B cell (primary cell): ENCODE data around the gene KLHL41. TPM values are rescaled to one million over a fixed set of nuclear protein-coding genes. Genes with fewer than 3 reads are reported as not detected.

Experiments
- ATAC-seq: fragments of 200-7000 bp; cut with Tn5 transposase; one replicate; pipeline ENCODE4 v1.10.0; 2021; ENCODE audit warnings: low read depth, mild to moderate bottlenecking, moderate number of reproducible peaks, moderate library complexity
- CTCF ChIA-PET: fragments of 350-600 bp; sonication (Branson Sonifier 250); formaldehyde crosslinking; loops from one replicate; lab custom pipeline; 2021; ENCODE audit warnings: antibody characterized with exemption, inconsistent platforms; lab: Charles Lee
- POLR2A ChIA-PET: fragments of 350-600 bp; sonication (Branson Sonifier 250); formaldehyde crosslinking; loops from one replicate; lab custom pipeline; 2021; ENCODE audit warnings: antibody characterized with exemption; lab: Charles Lee
- DNase-seq: peaks from one replicate; pipeline ENCODE4 v3.0.0; 2013
- H2AFZ ChIP-seq: 2 replicates; pipeline ENCODE4 v1.6.1; 2012; ENCODE audit warnings: mild to moderate bottlenecking, low read depth, low read length; ENCODE audit not compliant: insufficient read depth, poor library complexity, severe bottlenecking
- H3K27ac ChIP-seq, 2 donors: 1 replicate in 1 of 2; 2 replicates in 1 of 2; pipeline ENCODE4 v1.5.1; 2012 to 2013; ENCODE audit warnings: low read length in 2 of 2, mild to moderate bottlenecking in 2 of 2, moderate library complexity in 1 of 2
- H3K27me3 ChIP-seq, 4 experiments: fragments of 200-600 bp in 1 of 4; sonication (generic) in 1 of 4; replicated peaks in 1 of 4; 1 replicate in 2 of 4; 2 replicates in 2 of 4; pipeline versions ENCODE4 v1.6.1 to v1.7.0; 2013 to 2016; ENCODE audit warnings: low read length in 3 of 4, mild to moderate bottlenecking in 2 of 4, mixed read lengths in 1 of 4, moderate library complexity in 1 of 4; ENCODE audit not compliant: insufficient read depth in 4 of 4, control insufficient read depth in 3 of 4; ENCODE audit errors: control extremely low read depth in 1 of 4
- H3K36me3 ChIP-seq, 2 experiments: replicated peaks in 1 of 2; 1 replicate in 1 of 2; 2 replicates in 1 of 2; pipeline versions ENCODE4 v1.6.1 to v1.7.1; 2013; ENCODE audit warnings: low read length in 1 of 2; ENCODE audit not compliant: insufficient read depth in 2 of 2, control insufficient read depth in 1 of 2; ENCODE audit errors: control extremely low read depth in 1 of 2, extremely low read depth in 1 of 2
- H3K4me1 ChIP-seq, 2 donors: fragments of 200-600 bp in 1 of 2; sonication (generic) in 1 of 2; 1 replicate in 1 of 2; 2 replicates in 1 of 2; pipeline versions ENCODE4 v1.5.1 to v1.6.1; 2013 to 2017; ENCODE audit warnings: low read length in 2 of 2; ENCODE audit not compliant: control insufficient read depth in 2 of 2, insufficient read depth in 2 of 2
- H3K4me2 ChIP-seq: replicated peaks from 2 replicates; pipeline ENCODE3; 2012; ENCODE audit warnings: mild to moderate bottlenecking, low read depth, low read length; ENCODE audit not compliant: poor library complexity, severe bottlenecking
- H3K4me3 ChIP-seq, 5 experiments: fragments of 200-600 bp in 1 of 5; sonication (generic) in 1 of 5; 1 replicate in 3 of 5; 2 replicates in 2 of 5; pipeline versions ENCODE4 v1.5.1 to v1.7.0; 2011 to 2016; ENCODE audit warnings: low read length in 4 of 5, mild to moderate bottlenecking in 4 of 5, low read depth in 2 of 5, control low read depth in 1 of 5, moderate library complexity in 1 of 5; ENCODE audit not compliant: insufficient read depth in 1 of 5; ENCODE audit errors: control extremely low read depth in 1 of 5, extremely low read depth in 1 of 5
- H3K79me2 ChIP-seq: fragments of 200-600 bp; sonication (generic); one replicate; pipeline ENCODE4 v1.6.0; 2016; ENCODE audit warnings: low read length; ENCODE audit not compliant: control insufficient read depth, insufficient read depth
- H3K9ac ChIP-seq: fragments of 200-600 bp; sonication (generic); 2 replicates; pipeline ENCODE4 v1.6.1; 2017; ENCODE audit warnings: mild to moderate bottlenecking, low read length, moderate library complexity
- H3K9me3 ChIP-seq, 3 donors: one replicate each; pipeline versions ENCODE4 v1.6.1 to v1.7.1; 2013; ENCODE audit warnings: low read length in 2 of 3; ENCODE audit not compliant: control insufficient read depth in 2 of 3, insufficient read depth in 1 of 3; ENCODE audit errors: control extremely low read depth in 1 of 3
- H4K20me1 ChIP-seq: 2 replicates; pipeline ENCODE4 v1.6.0; 2012; ENCODE audit warnings: mild to moderate bottlenecking, low read length; ENCODE audit not compliant: insufficient read depth, control insufficient read depth, poor library complexity, severe bottlenecking
- H3K27ac Mint-ChIP-seq: one replicate; pipeline ENCODE4 v1.8.0; 2021; ENCODE audit warnings: mixed read lengths
- H3K27me3 Mint-ChIP-seq: one replicate; pipeline ENCODE4 v1.8.0; 2021; ENCODE audit warnings: mixed read lengths
- H3K4me1 Mint-ChIP-seq: one replicate; pipeline ENCODE4 v1.8.0; 2021; ENCODE audit warnings: mixed read lengths
- H3K4me3 Mint-ChIP-seq: one replicate; pipeline ENCODE4 v1.8.0; 2021; ENCODE audit warnings: mixed read lengths
- H3K9me3 Mint-ChIP-seq: one replicate; pipeline ENCODE4 v1.8.0; 2022; ENCODE audit warnings: mixed read lengths; ENCODE audit not compliant: insufficient read depth
- EZH2 ChIP-seq: IDR thresholded peaks from 2 replicates; pipeline ENCODE4 v1.6.1; 2012; ENCODE audit warnings: borderline replicate concordance, low read depth, mild to moderate bottlenecking, moderate library complexity, low read length; ENCODE audit not compliant: insufficient read depth, poor library complexity, severe bottlenecking
- WGBS: methylation state at CpG from one replicate; pipeline ENCODE4 v1.1.5; 2013; ENCODE audit warnings: missing lambda C conversion rate; ENCODE audit not compliant: insufficient coverage; 5-methylcytosine and 5-hydroxymethylcytosine counted together
- intact Hi-C: fragments of 100-400 bp; cut with micrococcal nuclease; formaldehyde crosslinking; loops from one replicate; pipeline ENCODE4 v1.10.0; 2022
- polyA plus RNA-seq: library from polyadenylated mRNA; depleted of rRNA; stranded (reverse); fragments of >200 nt; gene quantifications from 2 replicates; pipeline ENCODE4 v1.2.3, GENCODE V29; 2012
- total RNA-seq, 2 donors: library from RNA; stranded (reverse); fragments of 120-200 nt in 1 of 2; gene quantifications; 1 replicate in 1 of 2; 2 replicates in 1 of 2; pipeline versions ENCODE4 v1.2.3 to v1.2.4, GENCODE V29; 2013 to 2022
- TF ChIP-seq, protein P1 (sequence below): fragments of 200-600 bp; IDR thresholded peaks from one replicate; pipeline ENCODE4 v1.8.0; 2022; ENCODE audit warnings: antibody characterized with exemption, mild to moderate bottlenecking

Gene KLHL41
- total and polyA plus RNA-seq, 2 donors (not counting 1 experiment from before 2014, with no cell fraction given): 0.03 to 0.27 TPM

DNA sequence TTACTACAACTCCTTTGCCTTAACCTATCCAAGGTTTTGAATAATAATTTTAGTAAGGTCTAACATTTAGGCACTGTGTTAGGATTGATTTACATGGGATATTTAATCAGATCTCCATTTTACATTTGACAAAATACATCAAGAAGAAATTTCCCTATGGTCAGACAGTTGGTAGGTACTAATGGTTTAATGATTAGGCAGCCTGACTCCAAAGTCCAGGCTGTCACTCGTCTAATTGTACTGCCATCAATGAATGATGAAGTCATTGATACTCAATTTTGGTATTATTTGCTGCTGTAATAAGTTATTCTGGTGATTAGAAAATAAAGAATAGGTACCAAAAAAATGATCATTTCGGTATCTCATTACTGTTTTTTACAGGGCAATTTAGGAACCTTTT, 16.1 kb upstream of the KLHL41 start:
- Histone ChIP-seq H3K27ac (no peak overlapping the region), H3K4me1 (no peaks in the 10 kb centered on the region), H3K9ac (no peak overlapping the region), H3K4me2 (no peak overlapping the region), H3K36me3 (no peaks in the 10 kb centered on the region), H3K27me3 (no peaks in the 10 kb centered on the region), H2AFZ (no peak overlapping the region), H4K20me1 (no peaks in the 10 kb centered on the region), H3K4me3 (no peak overlapping the region), H3K9me3 (no peaks in the 10 kb centered on the region), H3K79me2 (no peaks in the 10 kb centered on the region)
- CTCF ChIA-PET: no interaction called here
- POLR2A ChIA-PET: no interaction called here
- Mint-ChIP-seq H3K27me3 (no peaks in the 10 kb centered on the region), H3K4me1 (no peaks in the 10 kb centered on the region), H3K9me3 (no peaks in the 10 kb centered on the region), H3K27ac (no peak overlapping the region), H3K4me3 (no peak overlapping the region)
- TF ChIP-seq EZH2: no peak
- TF ChIP-seq, protein P1, sequence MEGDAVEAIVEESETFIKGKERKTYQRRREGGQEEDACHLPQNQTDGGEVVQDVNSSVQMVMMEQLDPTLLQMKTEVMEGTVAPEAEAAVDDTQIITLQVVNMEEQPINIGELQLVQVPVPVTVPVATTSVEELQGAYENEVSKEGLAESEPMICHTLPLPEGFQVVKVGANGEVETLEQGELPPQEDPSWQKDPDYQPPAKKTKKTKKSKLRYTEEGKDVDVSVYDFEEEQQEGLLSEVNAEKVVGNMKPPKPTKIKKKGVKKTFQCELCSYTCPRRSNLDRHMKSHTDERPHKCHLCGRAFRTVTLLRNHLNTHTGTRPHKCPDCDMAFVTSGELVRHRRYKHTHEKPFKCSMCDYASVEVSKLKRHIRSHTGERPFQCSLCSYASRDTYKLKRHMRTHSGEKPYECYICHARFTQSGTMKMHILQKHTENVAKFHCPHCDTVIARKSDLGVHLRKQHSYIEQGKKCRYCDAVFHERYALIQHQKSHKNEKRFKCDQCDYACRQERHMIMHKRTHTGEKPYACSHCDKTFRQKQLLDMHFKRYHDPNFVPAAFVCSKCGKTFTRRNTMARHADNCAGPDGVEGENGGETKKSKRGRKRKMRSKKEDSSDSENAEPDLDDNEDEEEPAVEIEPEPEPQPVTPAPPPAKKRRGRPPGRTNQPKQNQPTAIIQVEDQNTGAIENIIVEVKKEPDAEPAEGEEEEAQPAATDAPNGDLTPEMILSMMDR: no peak
- WGBS: no CpG with 5 or more reads among the region's 2 CpGs
- ATAC-seq (no peak), DNase-seq (no peak)
- intact Hi-C loops: no loop called here

- Histone ChIP-seq H3K9ac (no peak overlapping the region), H3K4me2 (no peak overlapping the region), H4K20me1 (no peaks in the 10 kb centered on the region), H3K27ac (no peak overlapping the region), H3K27me3 (no peaks in the 10 kb centered on the region), H3K4me3 (no peak overlapping the region), H3K36me3 (no peaks in the 10 kb centered on the region), H3K9me3 (no peaks in the 10 kb centered on the region), H3K4me1 (no peaks in the 10 kb centered on the region), H2AFZ (no peak overlapping the region), H3K79me2 (no peaks in the 10 kb centered on the region)
- intact Hi-C loops: no loop called here
- WGBS: 100% methylated on average over 2 of the region's 5 CpGs
- Mint-ChIP-seq H3K4me3 (no peak overlapping the region), H3K4me1 (no peaks in the 10 kb centered on the region), H3K27me3 (no peaks in the 10 kb centered on the region), H3K27ac (no peak overlapping the region), H3K9me3 (no peaks in the 10 kb centered on the region)
- ATAC-seq: no peak
- TF ChIP-seq, protein P1: no peak
- TF ChIP-seq EZH2: no peak
- ChIA-PET POLR2A (no interaction called here), CTCF (no interaction called here)
- no peak for DNase-seq
Measured at GRCh38 chr2:169495310-169495928, 14.1 kb upstream of the KLHL41 start.
